H9 (cell line): Measurements from ENCODE around the gene WDR20. TPM values are rescaled to one million over a fixed set of nuclear protein-coding genes. Genes with fewer than 3 reads are reported as not detected.

Source experiments
- DNase-seq: peaks from one replicate; pipeline ENCODE4 v3.0.0-alpha.2; 2017
- H2AFZ ChIP-seq: one replicate; pipeline ENCODE4 v1.6.1; 2013; ENCODE audit warnings: mild to moderate bottlenecking, low read length, control low read depth, moderate library complexity
- H2AK5ac ChIP-seq: 2 replicates; pipeline ENCODE4 v1.6.1; 2013; ENCODE audit warnings: low read length, control low read depth, mixed read lengths; ENCODE audit not compliant: insufficient read length
- H2BK120ac ChIP-seq: one replicate; pipeline ENCODE4 v1.6.1; 2013; ENCODE audit warnings: low read depth, mild to moderate bottlenecking, low read length, control low read depth, inconsistent platforms; ENCODE audit not compliant: poor library complexity, severe bottlenecking
- H2BK12ac ChIP-seq: 2 replicates; pipeline ENCODE4 v1.6.1; 2013; ENCODE audit warnings: low read length, control low read depth, mixed read lengths, low read depth; ENCODE audit not compliant: insufficient read length
- H2BK15ac ChIP-seq: 2 replicates; pipeline ENCODE4 v1.6.1; 2013; ENCODE audit warnings: low read depth, low read length, control low read depth
- H2BK20ac ChIP-seq: one replicate; pipeline ENCODE4 v1.6.1; 2013; ENCODE audit warnings: low read depth, mild to moderate bottlenecking, low read length, control low read depth, inconsistent platforms; ENCODE audit not compliant: poor library complexity, severe bottlenecking
- H2BK5ac ChIP-seq: 2 replicates; pipeline ENCODE4 v1.6.1; 2013; ENCODE audit warnings: low read length, control low read depth, mixed read lengths; ENCODE audit not compliant: insufficient read length
- H3K14ac ChIP-seq: 2 replicates; pipeline ENCODE4 v1.6.1; 2013; ENCODE audit warnings: low read length, control low read depth; ENCODE audit not compliant: insufficient read depth
- H3K18ac ChIP-seq: 2 replicates; pipeline ENCODE4 v1.6.1; 2013; ENCODE audit warnings: low read depth, mild to moderate bottlenecking, mixed read lengths, low read length, control low read depth; ENCODE audit not compliant: insufficient read length
- H3K23ac ChIP-seq: 2 replicates; pipeline ENCODE4 v1.6.1; 2013; ENCODE audit warnings: low read length, control low read depth, mixed read lengths, low read depth; ENCODE audit not compliant: insufficient read length
- H3K23me2 ChIP-seq: 2 replicates; pipeline ENCODE4 v1.6.1; 2013; ENCODE audit warnings: low read depth, mild to moderate bottlenecking, mixed read lengths, low read length, control low read depth; ENCODE audit not compliant: insufficient read length, poor library complexity, severe bottlenecking
- H3K27ac ChIP-seq: 2 replicates; pipeline ENCODE4 v1.5.1; 2013; ENCODE audit warnings: low read length, control low read depth, mixed read lengths, low read depth; ENCODE audit not compliant: insufficient read length
- H3K27me3 ChIP-seq: 2 replicates; pipeline ENCODE4 v1.6.1; 2013; ENCODE audit warnings: low read length, control low read depth, inconsistent platforms; ENCODE audit not compliant: insufficient read depth
- H3K4ac ChIP-seq: 2 replicates; pipeline ENCODE4 v1.6.1; 2013; ENCODE audit warnings: low read depth, mild to moderate bottlenecking, control low read depth, inconsistent platforms, low read length, moderate library complexity
- H3K4me1 ChIP-seq: 2 replicates; pipeline ENCODE4 v1.6.1; 2013; ENCODE audit warnings: low read length, control low read depth, inconsistent platforms; ENCODE audit not compliant: insufficient read depth
- H3K4me2 ChIP-seq: 2 replicates; pipeline ENCODE4 v1.6.1; 2013; ENCODE audit warnings: low read length, control low read depth, mixed read lengths; ENCODE audit not compliant: insufficient read length, insufficient read depth
- H3K56ac ChIP-seq: 2 replicates; pipeline ENCODE4 v1.6.1; 2013; ENCODE audit warnings: low read depth, mild to moderate bottlenecking, mixed read lengths, low read length, control low read depth; ENCODE audit not compliant: insufficient read length
- H3K79me1 ChIP-seq: 2 replicates; pipeline ENCODE4 v1.6.1; 2013; ENCODE audit warnings: low read depth, mild to moderate bottlenecking, moderate library complexity, low read length, control low read depth, inconsistent platforms; ENCODE audit not compliant: insufficient read depth, poor library complexity, severe bottlenecking
- H3K79me2 ChIP-seq: 2 replicates; pipeline ENCODE4 v1.6.1; 2013; ENCODE audit warnings: low read length, control low read depth, inconsistent platforms; ENCODE audit not compliant: insufficient read depth
- H3K9ac ChIP-seq: 2 replicates; pipeline ENCODE4 v1.6.1; 2013; ENCODE audit warnings: low read length, control low read depth, mixed read lengths; ENCODE audit not compliant: insufficient read length; ENCODE audit errors: extremely low read depth
- H3K9me3 ChIP-seq: one replicate; pipeline ENCODE4 v1.6.1; 2013; ENCODE audit warnings: low read depth, low read length, inconsistent platforms; ENCODE audit not compliant: control insufficient read depth
- H3T11ph ChIP-seq: one replicate; pipeline ENCODE4 v1.6.1; 2013; ENCODE audit warnings: mild to moderate bottlenecking, low read length, control low read depth, inconsistent platforms
- H4K20me1 ChIP-seq: one replicate; pipeline ENCODE4 v1.6.1; 2013; ENCODE audit not compliant: control insufficient read depth, insufficient read length, insufficient read depth
- H4K5ac ChIP-seq: 2 replicates; pipeline ENCODE4 v1.6.1; 2013; ENCODE audit warnings: low read depth, mild to moderate bottlenecking, mixed read lengths, low read length, control low read depth; ENCODE audit not compliant: insufficient read length
- H4K8ac ChIP-seq: replicated peaks from 2 replicates; pipeline ENCODE4 v1.6.1; 2013; ENCODE audit warnings: low read length, control low read depth, mixed read lengths, low read depth; ENCODE audit not compliant: insufficient read length
- H4K91ac ChIP-seq: 2 replicates; pipeline ENCODE4 v1.6.1; 2013; ENCODE audit warnings: low read depth, mild to moderate bottlenecking, moderate library complexity, mixed read lengths, low read length, control low read depth; ENCODE audit not compliant: insufficient read length
- H3K27ac Mint-ChIP-seq, 3 experiments: 2 replicates in 2 of 3; 3 replicates in 1 of 3; pipeline ENCODE4 v1.8.0; 2020 to 2021; ENCODE audit warnings: mixed read lengths in 3 of 3, mild to moderate bottlenecking in 1 of 3, moderate library complexity in 1 of 3
- H3K27me3 Mint-ChIP-seq: 2 replicates; pipeline ENCODE4 v1.8.0; 2021; ENCODE audit warnings: low read depth, mild to moderate bottlenecking, moderate library complexity, mixed read lengths
- H3K36me3 Mint-ChIP-seq, 3 experiments: 2 replicates in 2 of 3; 3 replicates in 1 of 3; pipeline ENCODE4 v1.8.0; 2020 to 2021; ENCODE audit warnings: low read depth in 3 of 3, mixed read lengths in 3 of 3; ENCODE audit not compliant: insufficient read depth in 1 of 3
- H3K4me1 Mint-ChIP-seq, 2 experiments: 2 replicates each; pipeline ENCODE4 v1.8.0; 2020; ENCODE audit warnings: mixed read lengths in 2 of 2
- H3K4me3 Mint-ChIP-seq, 2 experiments: 2 replicates in 1 of 2; 3 replicates in 1 of 2; pipeline ENCODE4 v1.8.0; 2020 to 2021; ENCODE audit warnings: mild to moderate bottlenecking in 2 of 2, mixed read lengths in 2 of 2, moderate library complexity in 1 of 2
- H3K9me3 Mint-ChIP-seq, 2 experiments: 2 replicates in 1 of 2; 3 replicates in 1 of 2; pipeline ENCODE4 v1.8.0; 2020; ENCODE audit warnings: mild to moderate bottlenecking in 2 of 2, mixed read lengths in 2 of 2, moderate library complexity in 1 of 2
- CTCF ChIP-seq: fragments of 200-600 bp; sonication (generic); conservative IDR thresholded peaks from 3 replicates; pipeline ENCODE4 v1.8.0; 2021; ENCODE audit warnings: antibody characterized with exemption, mild to moderate bottlenecking
- WGBS: extraction: QIAGEN DNeasy Blood & Tissue Kit; methylation state at CpG from one replicate; pipeline ENCODE4 v1.1.7; 2013; ENCODE audit warnings: missing lambda C conversion rate, low lambda C conversion rate, mixed read lengths; ENCODE audit not compliant: insufficient read length; ENCODE audit errors: extremely low coverage; 5-methylcytosine and 5-hydroxymethylcytosine counted together
- total RNA-seq: library from RNA; stranded (reverse); gene quantifications from 2 replicates; pipeline ENCODE4 v1.2.1, GENCODE V29; 2021

The WDR20 gene
- total RNA-seq, 1 experiment from 2014 or later: 31.6 TPM

GRCh38 chr14:102096569-102097188 is 43.0 kb upstream of the WDR20 start:
- Histone ChIP-seq H4K5ac (no peak overlapping the region), H2BK120ac (no peak overlapping the region), H3K79me2 (no peaks in the 10 kb centered on the region), H3K56ac (no peak overlapping the region), H2BK12ac (no peak overlapping the region), H3K9ac (no peak overlapping the region), H3K79me1 (no peaks in the 10 kb centered on the region), H2AFZ (no peak overlapping the region), H3K4me1 (peaks cover 3% of the 10 kb centered on the region; the same call in 1 of the 2 replicates), H3K23ac (no peak overlapping the region), H3K4ac (no peak overlapping the region), H2BK5ac (no peak overlapping the region), H2BK15ac (no peak overlapping the region), H2BK20ac (no peak overlapping the region), H3K27me3 (no peaks in the 10 kb centered on the region), H3K4me2 (no peak overlapping the region), H3K14ac (no peak overlapping the region), H4K8ac (no peak overlapping the region), H3K18ac (no peak overlapping the region), H3K23me2 (no peaks in the 10 kb centered on the region), H2AK5ac (no peak overlapping the region), H3T11ph (no peak overlapping the region), H3K27ac (no peak overlapping the region), H4K20me1 (no peaks in the 10 kb centered on the region), H3K9me3 (no peaks in the 10 kb centered on the region), H4K91ac (no peak overlapping the region)
- Mint-ChIP-seq H3K9me3 (no peaks in the 10 kb centered on the region), H3K36me3 (no peaks in the 10 kb centered on the region), H3K27ac (peak overlapping the region in 1 of 3 experiments; percentile 47; a peak in 2 of 7 replicates), H3K4me1 (peaks cover 18 to 25% of the 10 kb centered on the region in 2 experiments), H3K4me3 (peak overlapping the region in 1 of 2 experiments; percentile 4; a peak in 2 of 5 replicates), H3K27me3 (peaks cover 5% of the 10 kb centered on the region; the same call in 1 of the 2 replicates)
- no CpG with 5 or more reads among the region's 12 CpGs for WGBS
- DNase-seq: peak; percentile 76
- peak; percentile 87 for TF ChIP-seq CTCF
